Measurements from ENCODE around the gene CADPS2. TPM values are rescaled to one million over a fixed set of nuclear protein-coding genes. Genes with fewer than 3 reads are reported as not detected.

Gene CADPS2
- total RNA-seq, 1 donor from 2014 or later: 3.1 TPM

DNA sequence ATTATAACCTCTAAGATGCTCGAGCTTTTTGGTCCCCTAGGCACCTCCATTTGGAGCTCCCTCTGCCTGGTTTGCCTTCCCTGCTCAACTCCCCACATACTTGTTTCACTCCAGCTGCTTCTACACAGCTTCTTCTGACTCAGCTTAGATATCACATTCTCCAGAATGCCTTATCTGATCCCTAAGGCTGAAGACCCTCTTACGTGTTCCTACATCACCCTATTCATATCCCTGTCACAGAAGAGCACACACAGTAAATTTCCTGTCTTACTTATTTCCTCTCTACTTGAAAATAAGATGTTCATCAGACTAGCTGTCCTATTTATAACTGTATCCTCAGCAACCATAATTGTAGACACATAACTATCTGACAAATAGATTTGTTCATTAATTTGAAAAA is 122.2 kb downstream of the CADPS2 start:
- no peak overlapping the region for H3K27ac Mint-ChIP-seq (ENCODE audit: unreplicated experiment)
- no peaks in the 10 kb centered on the region for H3K27me3 Mint-ChIP-seq (ENCODE audit: low read depth)
- no peaks in the 10 kb centered on the region for H3K9me3 Mint-ChIP-seq
- H3K4me3 Mint-ChIP-seq: no peak overlapping the region
- DNase-seq (ENCODE audit: low read depth, low spot score): no peak
- TF ChIP-seq, protein P1, sequence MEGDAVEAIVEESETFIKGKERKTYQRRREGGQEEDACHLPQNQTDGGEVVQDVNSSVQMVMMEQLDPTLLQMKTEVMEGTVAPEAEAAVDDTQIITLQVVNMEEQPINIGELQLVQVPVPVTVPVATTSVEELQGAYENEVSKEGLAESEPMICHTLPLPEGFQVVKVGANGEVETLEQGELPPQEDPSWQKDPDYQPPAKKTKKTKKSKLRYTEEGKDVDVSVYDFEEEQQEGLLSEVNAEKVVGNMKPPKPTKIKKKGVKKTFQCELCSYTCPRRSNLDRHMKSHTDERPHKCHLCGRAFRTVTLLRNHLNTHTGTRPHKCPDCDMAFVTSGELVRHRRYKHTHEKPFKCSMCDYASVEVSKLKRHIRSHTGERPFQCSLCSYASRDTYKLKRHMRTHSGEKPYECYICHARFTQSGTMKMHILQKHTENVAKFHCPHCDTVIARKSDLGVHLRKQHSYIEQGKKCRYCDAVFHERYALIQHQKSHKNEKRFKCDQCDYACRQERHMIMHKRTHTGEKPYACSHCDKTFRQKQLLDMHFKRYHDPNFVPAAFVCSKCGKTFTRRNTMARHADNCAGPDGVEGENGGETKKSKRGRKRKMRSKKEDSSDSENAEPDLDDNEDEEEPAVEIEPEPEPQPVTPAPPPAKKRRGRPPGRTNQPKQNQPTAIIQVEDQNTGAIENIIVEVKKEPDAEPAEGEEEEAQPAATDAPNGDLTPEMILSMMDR (conservative IDR thresholded peaks at IDR 0.05): no peak
- H3K36me3 Mint-ChIP-seq (ENCODE audit: low read depth): no peaks in the 10 kb centered on the region
- no peaks in the 10 kb centered on the region for H3K4me1 Mint-ChIP-seq

DNA sequence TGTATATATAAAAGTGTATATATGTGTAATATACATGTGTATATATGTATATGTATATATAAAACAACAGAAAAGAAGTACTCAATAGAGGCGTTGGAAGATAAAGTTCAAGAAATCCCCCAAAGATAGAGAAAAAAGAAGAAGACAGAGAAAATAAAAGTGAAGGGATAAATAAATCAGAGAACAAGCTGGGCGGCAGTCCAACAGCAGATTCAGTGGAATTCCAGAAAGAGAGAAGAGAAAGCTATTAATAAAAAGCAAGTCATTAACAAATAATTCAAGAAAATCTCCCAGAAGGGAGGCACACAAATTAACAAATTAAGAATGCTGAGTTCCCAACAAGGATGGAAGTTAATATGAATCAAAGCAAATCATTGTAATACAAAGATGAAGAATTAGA is 124.2 kb downstream of the CADPS2 start:
- Mint-ChIP-seq H3K27ac (ENCODE audit: unreplicated experiment) (no peak overlapping the region), H3K36me3 (ENCODE audit: low read depth) (no peaks in the 10 kb centered on the region), H3K4me3 (no peak overlapping the region), H3K27me3 (ENCODE audit: low read depth) (no peaks in the 10 kb centered on the region), H3K9me3 (no peaks in the 10 kb centered on the region), H3K4me1 (no peaks in the 10 kb centered on the region)
- TF ChIP-seq, protein P1 (conservative IDR thresholded peaks at IDR 0.05): no peak
- DNase-seq (ENCODE audit: low read depth, low spot score): no peak

DNA sequence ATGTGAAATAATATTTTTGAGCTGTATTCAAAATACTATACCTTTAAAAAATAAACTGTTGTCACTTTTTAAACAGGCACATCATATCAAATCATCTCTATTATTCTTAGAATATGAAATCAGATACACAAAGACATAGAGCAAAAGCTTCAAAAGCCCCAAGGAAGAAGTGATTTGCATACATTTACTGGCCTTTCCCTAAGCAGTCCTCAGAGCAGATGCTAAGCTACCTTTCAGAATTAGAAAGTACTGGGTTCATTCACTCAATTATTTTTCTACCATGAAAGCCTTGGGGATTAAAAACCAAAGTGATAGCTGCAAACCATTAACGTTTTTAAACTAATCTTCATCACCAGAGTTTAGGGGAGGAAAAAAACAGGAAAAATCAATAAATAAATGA is 127.8 kb downstream of the CADPS2 start:
- DNase-seq (ENCODE audit: low read depth, low spot score): no peak
- no peaks in the 10 kb centered on the region for H3K36me3 Mint-ChIP-seq (ENCODE audit: low read depth)
- no peak overlapping the region for H3K27ac Mint-ChIP-seq (ENCODE audit: unreplicated experiment)
- TF ChIP-seq, protein P1 (conservative IDR thresholded peaks at IDR 0.05): no peak
- H3K4me3 Mint-ChIP-seq: no peak overlapping the region
- H3K4me1 Mint-ChIP-seq: no peaks in the 10 kb centered on the region
- no peaks in the 10 kb centered on the region for H3K9me3 Mint-ChIP-seq
- no peaks in the 10 kb centered on the region for H3K27me3 Mint-ChIP-seq (ENCODE audit: low read depth)

DNA sequence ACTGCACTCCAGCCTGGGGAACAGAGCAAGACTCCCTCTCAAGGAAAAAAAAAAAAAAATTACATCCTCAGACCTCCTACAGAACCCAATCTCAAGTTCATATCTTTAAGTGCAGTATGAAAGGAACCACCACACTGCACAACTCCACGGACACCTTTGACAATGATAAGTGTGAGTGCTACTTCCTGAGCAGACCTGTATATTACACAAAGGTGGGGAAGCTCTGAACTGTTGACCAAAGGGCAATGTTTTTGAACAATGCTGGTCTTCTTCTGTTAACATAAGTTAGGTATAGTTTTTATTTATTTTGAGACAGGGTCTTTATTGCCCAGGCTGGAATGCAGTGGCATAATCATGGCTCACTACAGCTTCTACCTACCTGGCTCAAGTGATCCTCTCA is 129.4 kb downstream of the CADPS2 start:
- Mint-ChIP-seq H3K27ac (ENCODE audit: unreplicated experiment) (no peak overlapping the region), H3K9me3 (no peaks in the 10 kb centered on the region), H3K4me1 (no peaks in the 10 kb centered on the region), H3K27me3 (ENCODE audit: low read depth) (no peaks in the 10 kb centered on the region), H3K36me3 (ENCODE audit: low read depth) (no peaks in the 10 kb centered on the region), H3K4me3 (no peak overlapping the region)
- DNase-seq (ENCODE audit: low read depth, low spot score): no peak
- TF ChIP-seq, protein P1 (conservative IDR thresholded peaks at IDR 0.05): no peak

DNA sequence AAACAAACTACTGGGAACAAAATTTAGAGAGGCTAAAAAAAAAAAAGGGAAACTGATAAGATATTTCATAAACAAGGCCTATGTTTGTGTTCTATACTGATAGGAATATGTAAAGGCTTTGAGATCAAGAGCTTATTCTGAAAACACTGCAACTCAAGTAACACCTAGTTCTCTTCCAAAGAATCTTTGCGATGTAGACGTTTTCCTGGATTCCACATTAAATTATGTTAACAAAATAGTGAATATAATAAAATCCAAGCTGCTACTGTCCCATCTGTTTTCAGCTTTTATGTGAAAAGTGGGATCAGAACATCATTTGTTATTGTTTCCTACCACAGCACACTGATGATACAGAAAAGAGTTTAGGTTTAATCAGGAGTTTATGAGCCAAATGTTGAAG is 130.6 kb downstream of the CADPS2 start:
- Mint-ChIP-seq H3K36me3 (ENCODE audit: low read depth) (no peaks in the 10 kb centered on the region), H3K4me3 (no peak overlapping the region), H3K27ac (ENCODE audit: unreplicated experiment) (no peak overlapping the region), H3K9me3 (no peaks in the 10 kb centered on the region), H3K4me1 (no peaks in the 10 kb centered on the region), H3K27me3 (ENCODE audit: low read depth) (no peaks in the 10 kb centered on the region)
- no peak for DNase-seq (ENCODE audit: low read depth, low spot score)
- TF ChIP-seq, protein P1 (conservative IDR thresholded peaks at IDR 0.05): no peak

DNA sequence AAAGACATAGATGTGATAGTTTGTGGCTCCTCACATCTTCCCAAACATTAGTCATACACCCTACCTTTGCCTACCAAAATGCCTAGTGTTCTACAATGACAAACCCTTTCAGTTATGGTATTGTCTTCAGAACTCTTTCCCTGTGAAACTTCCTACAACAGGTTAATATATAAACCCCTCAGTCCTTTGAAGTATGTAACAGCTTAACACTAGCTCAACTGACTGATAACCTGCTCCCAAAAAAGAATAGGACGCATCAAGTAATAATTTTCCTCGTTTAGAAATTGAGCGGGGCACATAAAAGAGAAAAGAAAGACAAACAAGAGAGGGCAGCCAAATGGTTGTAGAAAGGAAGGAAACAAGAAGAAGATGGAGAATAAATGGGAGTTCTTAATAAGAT is 133.7 kb downstream of the CADPS2 start:
- Mint-ChIP-seq H3K36me3 (ENCODE audit: low read depth) (no peaks in the 10 kb centered on the region), H3K4me1 (peaks cover 5% of the 10 kb centered on the region), H3K27me3 (ENCODE audit: low read depth) (no peaks in the 10 kb centered on the region), H3K9me3 (no peaks in the 10 kb centered on the region), H3K27ac (ENCODE audit: unreplicated experiment) (no peak overlapping the region), H3K4me3 (no peak overlapping the region)
- no peak for DNase-seq (ENCODE audit: low read depth, low spot score)
- TF ChIP-seq, protein P1 (conservative IDR thresholded peaks at IDR 0.05): no peak
